Panc1 (cell line): ENCODE measurements around the gene SRP72. TPM values are rescaled to one million over a fixed set of nuclear protein-coding genes. Genes with fewer than 3 reads are reported as not detected.

Experiments used
- ATAC-seq: fragments of 200-7000 bp; cut with Tn5 transposase; 2 replicates; pipeline ENCODE4 v1.9.1; 2020; ENCODE audit warnings: mild to moderate bottlenecking, moderate library complexity
- BruUV-seq: library from RNA; stranded (reverse); fragments of 400-500 nt; replicated peaks from 2 replicates; lab custom pipeline; 2021; lab: Mats Ljungman, UMichigan
- CTCF ChIA-PET: fragments of 300-600 bp; sonication (Branson Sonifier 250); formaldehyde crosslinking; loops from one replicate; lab custom pipeline; 2022; ENCODE audit warnings: antibody characterized with exemption; lab: Charles Lee
- POLR2A ChIA-PET: fragments of 300-600 bp; sonication (Branson Sonifier 250); formaldehyde crosslinking; loops from one replicate; lab custom pipeline; 2022; ENCODE audit warnings: antibody characterized with exemption; lab: Charles Lee
- DNase-seq: peaks from one replicate; pipeline ENCODE4 v3.0.0-alpha.2; 2010; ENCODE audit warnings: low read depth, low spot score
- H3K27ac ChIP-seq: 2 replicates; pipeline ENCODE4 v1.5.1; 2011; ENCODE audit warnings: mild to moderate bottlenecking, low read length, inconsistent platforms
- H3K27me3 ChIP-seq: fragments of 200-500 bp; sonication (Bioruptor generic); 2 replicates; pipeline ENCODE4 v1.6.0; 2014; ENCODE audit warnings: low read length, inconsistent platforms; ENCODE audit not compliant: control insufficient read depth, insufficient read depth
- H3K36me3 ChIP-seq: fragments of 200-500 bp; sonication (Bioruptor generic); 2 replicates; pipeline ENCODE4 v1.5.1; 2014; ENCODE audit warnings: inconsistent platforms, mild to moderate bottlenecking, low read length, moderate library complexity; ENCODE audit not compliant: control insufficient read depth, insufficient read depth
- H3K4me1 ChIP-seq: 2 replicates; pipeline ENCODE4 v1.5.1; 2011; ENCODE audit warnings: inconsistent platforms, mild to moderate bottlenecking, low read length, moderate library complexity; ENCODE audit not compliant: control insufficient read depth, insufficient read depth
- H3K4me3 ChIP-seq, 2 experiments: 2 replicates each; pipeline ENCODE4 v1.5.1; 2011 to 2012; ENCODE audit warnings: low read depth in 2 of 2, low read length in 2 of 2, mild to moderate bottlenecking in 2 of 2, inconsistent platforms in 1 of 2, moderate library complexity in 1 of 2
- H3K9me3 ChIP-seq: fragments of 200-500 bp; sonication (Bioruptor generic); 2 replicates; pipeline ENCODE4 v1.5.1; 2014; ENCODE audit warnings: low read depth, mild to moderate bottlenecking, inconsistent platforms, low read length, moderate library complexity; ENCODE audit not compliant: control insufficient read depth, insufficient read depth
- POLR2AphosphoS5 ChIP-seq: IDR thresholded peaks from 2 replicates; pipeline ENCODE4 v1.6.1; 2012; ENCODE audit warnings: mild to moderate bottlenecking, low read depth, low read length, moderate library complexity
- SIN3A ChIP-seq: IDR thresholded peaks from 2 replicates; pipeline ENCODE4 v1.6.1; 2012; ENCODE audit warnings: low read depth, mild to moderate bottlenecking, low read length, moderate library complexity, borderline replicate concordance; ENCODE audit not compliant: insufficient read depth
- TCF7L2 ChIP-seq: IDR thresholded peaks from 2 replicates; pipeline ENCODE4 v1.6.1; 2011; ENCODE audit warnings: mild to moderate bottlenecking, low read depth, low read length, inconsistent platforms
- in situ Hi-C: cut with HindIII; loops from 2 replicates; pipeline ENCODE4 v1.10.0; 2016; ENCODE audit warnings: low sequenced_read_pairs, low pct_unique_long_range_greater_than_20kb
- intact Hi-C: fragments of 100-400 bp; cut with micrococcal nuclease; formaldehyde crosslinking; loops from one replicate; pipeline ENCODE4 v1.10.0; 2022; ENCODE audit not compliant: unreplicated experiment
- total RNA-seq: library from RNA; stranded (reverse); gene quantifications from one replicate; pipeline ENCODE4 v1.2.1, GENCODE V29; 2021; ENCODE audit not compliant: unreplicated experiment
- TF ChIP-seq, protein P1 (sequence below), 2 experiments: IDR thresholded peaks; 2 replicates each; pipeline ENCODE4 v1.6.1; 2011 to 2012; ENCODE audit warnings: low read depth in 2 of 2, control low read depth in 1 of 2, low read length in 1 of 2, mild to moderate bottlenecking in 1 of 2, moderate library complexity in 1 of 2; ENCODE audit not compliant: insufficient read depth in 1 of 2
- TF ChIP-seq, protein P2 (sequence below): fragments of 450-650 bp; IDR thresholded peaks from 2 replicates; pipeline ENCODE4 v1.5.1; 2017; ENCODE audit warnings: mild to moderate bottlenecking

The SRP72 gene
- total RNA-seq, 1 experiment from 2014 or later: 82.4 TPM

DNA sequence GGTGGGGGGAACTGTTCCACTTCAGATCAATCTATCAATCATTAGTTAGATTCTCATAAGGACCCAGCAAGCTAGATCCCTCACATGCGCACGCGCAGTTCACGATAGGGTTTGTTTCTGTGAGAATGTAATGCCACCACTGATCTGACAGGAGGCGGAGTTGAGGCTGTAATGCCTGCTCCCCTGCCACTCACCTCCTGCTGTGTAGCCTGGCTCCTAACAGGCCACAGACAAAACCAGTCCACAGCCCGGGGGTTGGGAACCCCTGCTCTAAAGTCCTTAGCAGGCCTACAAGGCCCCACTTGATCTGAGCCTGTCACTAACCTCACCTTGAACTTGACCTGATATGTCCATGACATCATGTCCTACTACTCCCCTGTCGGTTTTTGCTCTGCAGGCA, 68.5 kb downstream of the SRP72 start:
- intact Hi-C loops: no loop called here
- BruUV-seq: no TSS peak
- Histone ChIP-seq H3K4me3 (no peak overlapping the region), H3K27ac (no peak overlapping the region), H3K27me3 (peaks cover 3% of the 10 kb centered on the region; the same call in 1 of the 2 replicates), H3K4me1 (no peaks in the 10 kb centered on the region), H3K9me3 (no peaks in the 10 kb centered on the region), H3K36me3 (no peaks in the 10 kb centered on the region)
- DNase-seq (no peak), ATAC-seq (no peak)
- TF ChIP-seq, protein P1, sequence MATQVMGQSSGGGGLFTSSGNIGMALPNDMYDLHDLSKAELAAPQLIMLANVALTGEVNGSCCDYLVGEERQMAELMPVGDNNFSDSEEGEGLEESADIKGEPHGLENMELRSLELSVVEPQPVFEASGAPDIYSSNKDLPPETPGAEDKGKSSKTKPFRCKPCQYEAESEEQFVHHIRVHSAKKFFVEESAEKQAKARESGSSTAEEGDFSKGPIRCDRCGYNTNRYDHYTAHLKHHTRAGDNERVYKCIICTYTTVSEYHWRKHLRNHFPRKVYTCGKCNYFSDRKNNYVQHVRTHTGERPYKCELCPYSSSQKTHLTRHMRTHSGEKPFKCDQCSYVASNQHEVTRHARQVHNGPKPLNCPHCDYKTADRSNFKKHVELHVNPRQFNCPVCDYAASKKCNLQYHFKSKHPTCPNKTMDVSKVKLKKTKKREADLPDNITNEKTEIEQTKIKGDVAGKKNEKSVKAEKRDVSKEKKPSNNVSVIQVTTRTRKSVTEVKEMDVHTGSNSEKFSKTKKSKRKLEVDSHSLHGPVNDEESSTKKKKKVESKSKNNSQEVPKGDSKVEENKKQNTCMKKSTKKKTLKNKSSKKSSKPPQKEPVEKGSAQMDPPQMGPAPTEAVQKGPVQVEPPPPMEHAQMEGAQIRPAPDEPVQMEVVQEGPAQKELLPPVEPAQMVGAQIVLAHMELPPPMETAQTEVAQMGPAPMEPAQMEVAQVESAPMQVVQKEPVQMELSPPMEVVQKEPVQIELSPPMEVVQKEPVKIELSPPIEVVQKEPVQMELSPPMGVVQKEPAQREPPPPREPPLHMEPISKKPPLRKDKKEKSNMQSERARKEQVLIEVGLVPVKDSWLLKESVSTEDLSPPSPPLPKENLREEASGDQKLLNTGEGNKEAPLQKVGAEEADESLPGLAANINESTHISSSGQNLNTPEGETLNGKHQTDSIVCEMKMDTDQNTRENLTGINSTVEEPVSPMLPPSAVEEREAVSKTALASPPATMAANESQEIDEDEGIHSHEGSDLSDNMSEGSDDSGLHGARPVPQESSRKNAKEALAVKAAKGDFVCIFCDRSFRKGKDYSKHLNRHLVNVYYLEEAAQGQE (IDR thresholded peaks at IDR 0.05; ENCODE audit: insufficient read depth in 1 of 2, low read depth in 2 of 2, low read length in 1 of 2): no peak
- TF ChIP-seq SIN3A (no peak), POLR2AphosphoS5 (no peak), TCF7L2 (no peak)
- TF ChIP-seq, protein P2, sequence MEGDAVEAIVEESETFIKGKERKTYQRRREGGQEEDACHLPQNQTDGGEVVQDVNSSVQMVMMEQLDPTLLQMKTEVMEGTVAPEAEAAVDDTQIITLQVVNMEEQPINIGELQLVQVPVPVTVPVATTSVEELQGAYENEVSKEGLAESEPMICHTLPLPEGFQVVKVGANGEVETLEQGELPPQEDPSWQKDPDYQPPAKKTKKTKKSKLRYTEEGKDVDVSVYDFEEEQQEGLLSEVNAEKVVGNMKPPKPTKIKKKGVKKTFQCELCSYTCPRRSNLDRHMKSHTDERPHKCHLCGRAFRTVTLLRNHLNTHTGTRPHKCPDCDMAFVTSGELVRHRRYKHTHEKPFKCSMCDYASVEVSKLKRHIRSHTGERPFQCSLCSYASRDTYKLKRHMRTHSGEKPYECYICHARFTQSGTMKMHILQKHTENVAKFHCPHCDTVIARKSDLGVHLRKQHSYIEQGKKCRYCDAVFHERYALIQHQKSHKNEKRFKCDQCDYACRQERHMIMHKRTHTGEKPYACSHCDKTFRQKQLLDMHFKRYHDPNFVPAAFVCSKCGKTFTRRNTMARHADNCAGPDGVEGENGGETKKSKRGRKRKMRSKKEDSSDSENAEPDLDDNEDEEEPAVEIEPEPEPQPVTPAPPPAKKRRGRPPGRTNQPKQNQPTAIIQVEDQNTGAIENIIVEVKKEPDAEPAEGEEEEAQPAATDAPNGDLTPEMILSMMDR: no peak
- CTCF ChIA-PET: no interaction called here
- in situ Hi-C loops: no loop called here
- POLR2A ChIA-PET: no interaction called here

DNA sequence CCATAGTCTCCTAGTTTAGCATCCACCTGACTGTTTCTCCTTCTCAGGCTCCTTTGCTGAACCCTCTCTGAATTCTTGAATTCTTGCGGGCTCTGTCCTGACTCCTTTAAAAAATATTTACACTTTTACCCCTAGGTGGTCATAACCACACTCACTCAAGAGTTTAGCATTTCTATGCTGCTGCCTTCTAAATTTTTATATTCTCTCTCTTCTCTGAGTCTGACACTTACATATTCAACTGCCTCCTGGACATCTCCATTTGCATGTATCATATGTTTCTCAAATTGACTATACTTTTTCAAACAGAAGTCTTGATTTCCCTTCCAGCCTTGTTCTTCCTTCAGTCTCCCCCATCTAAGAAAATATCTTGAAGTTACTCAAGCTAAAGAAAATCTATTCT, 69.7 kb downstream of the SRP72 start:
- Histone ChIP-seq H3K27me3 (no peaks in the 10 kb centered on the region), H3K4me1 (no peaks in the 10 kb centered on the region), H3K27ac (no peak overlapping the region), H3K4me3 (no peak overlapping the region), H3K9me3 (no peaks in the 10 kb centered on the region), H3K36me3 (no peaks in the 10 kb centered on the region)
- no peak for TF ChIP-seq POLR2AphosphoS5
- TF ChIP-seq, protein P1 (IDR thresholded peaks at IDR 0.05; ENCODE audit: insufficient read depth in 1 of 2, low read depth in 2 of 2, low read length in 1 of 2): no peak
- TF ChIP-seq, protein P2: no peak
- no peak for TF ChIP-seq SIN3A
- TF ChIP-seq TCF7L2: no peak
- POLR2A ChIA-PET: no interaction called here
- no peak for ATAC-seq
- in situ Hi-C loops (no loop called here), intact Hi-C loops (no loop called here)
- BruUV-seq: no TSS peak
- CTCF ChIA-PET: interaction anchor here (0.7 kb wide), 1 partner anchor 755 kb away, joined by 3 read pairs; no protein-coding TSS in a partner anchor
- no peak for DNase-seq
